GM03348 (cell line): ENCODE results near the gene LMF1.
"Not testable (repeated sequence)": the region's sequence is repeated elsewhere in the genome, so short reads cannot be mapped to it uniquely, and the experiment has no call there.

Source experiments
- DNase-seq: peaks from one replicate; pipeline ENCODE4 v3.0.0; 2012; ENCODE audit warnings: low spot score

The LMF1 gene

DNA sequence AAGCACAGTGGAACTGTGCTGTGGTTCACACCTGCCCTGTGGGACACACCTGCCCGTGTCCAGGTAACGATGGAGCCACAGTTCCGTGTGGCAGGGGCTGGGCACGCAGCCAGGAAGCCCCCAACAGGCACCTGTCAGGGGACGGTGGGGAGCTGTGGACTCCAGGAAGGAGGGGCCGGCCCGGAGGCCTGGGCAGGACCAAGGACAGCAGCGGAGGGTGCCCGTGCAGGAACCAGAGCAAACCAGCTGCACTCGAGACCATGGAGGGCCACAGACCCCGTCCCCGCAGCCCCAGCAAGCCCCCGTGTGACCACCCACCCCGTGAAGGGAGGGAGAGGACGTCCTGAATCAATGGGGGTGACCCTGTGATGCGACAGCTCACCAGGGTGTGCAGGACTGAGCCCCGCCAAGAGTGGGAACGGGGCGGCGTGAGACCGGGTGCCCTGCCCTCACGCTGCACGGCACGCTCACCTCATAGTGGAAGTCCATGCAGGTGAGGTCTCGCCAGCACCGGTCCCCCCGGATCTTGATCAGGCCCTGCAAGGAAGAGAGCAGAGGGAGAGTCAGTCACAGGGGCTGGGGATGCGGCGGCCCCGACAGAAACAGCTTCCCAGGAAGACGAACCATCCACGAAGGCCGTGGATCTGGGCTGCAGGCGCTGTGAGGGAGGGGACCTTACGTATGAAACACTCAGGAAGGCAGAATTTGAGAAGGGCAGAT is 78.1 kb downstream of the LMF1 start:
- DNase-seq, result peak; percentile 49

DNA sequence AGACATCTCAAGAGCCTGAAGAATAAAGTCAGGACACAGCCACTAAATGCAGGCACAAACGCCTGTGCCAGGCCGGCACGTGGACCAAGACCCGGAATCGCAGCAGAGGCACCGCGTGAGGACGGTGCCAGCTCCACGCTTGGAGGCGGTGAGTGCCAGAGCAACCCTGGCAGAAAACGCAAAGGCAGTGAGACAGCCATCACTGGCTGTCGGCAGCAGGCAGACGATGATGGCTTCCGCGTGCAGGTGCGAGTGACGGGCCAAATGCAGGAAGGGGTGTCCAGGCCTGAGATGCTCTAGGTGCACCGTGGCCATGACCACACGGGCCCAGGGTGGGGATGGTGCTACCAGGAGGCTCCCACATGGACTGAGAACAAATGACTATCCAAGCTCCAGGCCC is 78.8 kb downstream of the LMF1 start:
- no peak for DNase-seq

DNA sequence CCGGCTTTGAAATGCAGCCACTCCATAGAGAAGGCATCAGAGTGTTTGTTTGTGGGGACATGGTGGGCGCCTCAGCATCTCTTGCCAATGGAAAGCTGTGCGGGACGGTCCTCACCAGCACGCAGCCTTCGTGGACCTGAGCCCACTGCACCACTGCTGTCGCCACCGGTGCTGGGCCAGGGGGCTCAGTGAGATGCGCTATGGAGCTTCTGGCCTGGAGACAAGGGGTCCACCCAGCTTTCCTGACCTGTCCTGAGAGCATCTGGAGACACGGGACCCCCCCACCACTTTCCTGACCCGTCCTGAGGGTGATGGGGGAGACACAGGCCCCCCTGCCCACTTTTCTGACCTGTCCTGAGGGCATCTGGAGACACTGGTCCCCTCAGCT is 79.4 kb downstream of the LMF1 start:
- DNase-seq, result no peak

DNA sequence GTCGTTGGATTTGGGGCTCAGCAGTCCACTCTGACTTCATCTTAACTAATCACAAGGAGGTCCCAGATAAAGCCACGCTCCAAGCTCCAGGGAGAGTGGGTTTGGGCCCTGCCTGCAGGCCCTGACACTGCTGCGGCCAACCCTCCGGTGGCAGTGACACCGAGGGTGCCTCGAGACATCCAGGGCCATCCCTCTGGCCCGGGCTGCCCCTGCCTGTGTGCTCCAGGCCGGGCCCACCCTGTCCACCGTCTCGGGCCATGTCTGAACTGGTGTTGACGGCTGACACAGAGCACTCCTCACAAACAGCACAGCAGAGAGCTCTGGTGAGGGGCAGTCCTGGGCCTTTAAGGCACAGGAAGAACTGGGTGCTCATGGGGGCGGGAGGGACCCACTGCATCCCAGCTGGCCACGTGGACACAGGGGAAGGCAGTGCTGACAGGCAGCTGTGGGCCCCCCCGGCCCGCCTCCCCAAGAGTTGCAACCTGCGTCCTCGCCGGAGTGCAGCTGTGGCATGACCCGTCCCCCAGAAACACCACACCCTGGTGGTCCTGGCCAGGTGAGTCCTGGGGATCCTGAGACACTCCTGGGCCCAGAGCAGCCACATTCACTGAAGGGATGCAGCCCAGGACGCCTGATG is 80.0 kb downstream of the LMF1 start:
- no peak for DNase-seq

DNA sequence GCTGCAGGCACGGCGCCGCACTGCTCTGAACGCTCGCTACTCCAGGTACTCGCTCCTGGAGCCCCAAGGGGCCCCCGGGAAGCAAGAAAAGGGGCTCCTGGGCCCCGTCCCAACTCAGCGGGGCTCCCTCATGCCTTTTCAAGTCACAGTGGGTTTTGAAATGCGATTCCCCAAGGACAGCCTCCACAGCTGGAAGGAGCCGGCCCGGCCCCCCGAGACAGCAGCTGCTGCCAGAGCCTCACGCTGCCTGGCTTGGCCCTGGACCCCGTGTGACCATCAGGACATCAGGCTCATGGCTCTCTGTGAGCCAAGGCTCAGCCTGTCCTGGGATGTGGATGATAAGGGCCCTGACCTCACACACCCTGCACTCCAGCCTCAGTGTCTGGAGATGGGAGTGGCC is 80.6 kb downstream of the LMF1 start:
- no peak for DNase-seq

DNA sequence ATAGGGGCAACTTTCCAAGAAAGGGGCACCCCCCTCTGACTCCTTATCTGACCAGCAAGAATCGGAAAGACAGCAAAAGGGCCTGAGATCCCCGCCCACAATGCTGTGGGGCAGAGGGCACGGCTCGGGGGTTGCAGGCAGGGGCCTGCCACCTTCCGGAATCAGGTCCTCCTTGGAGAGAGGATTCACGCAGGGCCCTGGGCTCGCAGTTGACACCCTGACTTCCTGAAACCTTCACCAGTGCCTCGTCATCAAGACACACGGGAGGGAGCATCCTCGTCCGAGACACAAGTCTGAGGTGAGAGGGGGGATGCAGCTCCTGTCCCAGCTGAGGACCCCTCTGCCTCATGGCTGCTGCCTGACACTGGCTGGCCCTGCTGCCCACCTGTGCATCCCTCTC is 81.2 kb downstream of the LMF1 start:
- no peak for DNase-seq

DNA sequence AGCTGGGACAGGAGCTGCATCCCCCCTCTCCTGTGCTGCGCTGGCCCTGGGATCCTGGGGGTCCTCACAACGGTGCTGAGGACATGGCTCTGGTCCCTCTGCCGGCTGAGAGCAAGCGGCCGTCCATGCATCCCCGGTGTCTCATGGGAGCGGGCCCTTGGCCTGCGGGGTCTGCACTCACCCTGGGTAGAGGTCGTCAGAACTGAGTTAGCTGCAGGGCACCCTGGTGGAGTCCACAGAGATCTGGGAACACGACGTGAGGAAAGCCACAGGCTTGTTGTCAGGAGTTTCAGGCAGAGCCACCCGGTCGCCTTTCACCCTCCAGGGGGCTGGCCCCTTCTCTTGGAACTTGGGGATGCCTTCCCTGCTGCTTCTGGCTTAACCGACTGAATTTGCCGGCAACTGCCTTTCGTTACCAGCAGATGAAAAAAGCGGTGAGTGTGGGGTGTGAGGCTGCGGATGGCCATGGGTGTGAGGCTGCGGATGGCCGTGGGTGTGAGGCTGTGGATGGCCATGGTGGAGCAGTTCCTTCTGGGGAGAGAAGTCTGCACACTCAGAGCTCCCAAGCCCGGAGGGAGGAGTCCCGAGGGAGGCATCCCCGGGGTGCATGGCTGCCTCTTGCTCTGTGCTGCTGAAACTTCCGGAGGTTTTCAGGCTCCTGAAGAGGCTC is 81.7 kb downstream of the LMF1 start:
- DNase-seq, result no peak

DNA sequence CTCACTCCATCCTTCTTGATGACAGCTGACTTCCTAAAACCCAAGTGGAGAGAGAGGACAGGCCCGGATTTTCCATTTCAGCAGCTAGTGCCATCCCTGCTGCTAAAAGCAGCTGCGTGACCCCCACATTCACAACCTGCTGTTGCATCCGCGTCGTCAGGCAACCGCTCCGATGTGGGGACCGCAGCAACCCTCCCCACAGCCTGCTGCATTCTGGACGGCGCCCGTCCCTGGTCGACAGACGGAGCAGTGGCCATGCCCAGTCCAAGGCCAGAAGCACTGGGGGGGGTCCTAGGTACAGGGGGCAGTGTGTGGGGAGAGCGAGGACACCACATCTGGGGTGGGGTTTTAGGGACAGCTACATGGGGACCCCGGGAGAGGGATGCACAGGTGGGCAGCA is 82.3 kb downstream of the LMF1 start:
- not testable (repeated sequence) for DNase-seq

DNA sequence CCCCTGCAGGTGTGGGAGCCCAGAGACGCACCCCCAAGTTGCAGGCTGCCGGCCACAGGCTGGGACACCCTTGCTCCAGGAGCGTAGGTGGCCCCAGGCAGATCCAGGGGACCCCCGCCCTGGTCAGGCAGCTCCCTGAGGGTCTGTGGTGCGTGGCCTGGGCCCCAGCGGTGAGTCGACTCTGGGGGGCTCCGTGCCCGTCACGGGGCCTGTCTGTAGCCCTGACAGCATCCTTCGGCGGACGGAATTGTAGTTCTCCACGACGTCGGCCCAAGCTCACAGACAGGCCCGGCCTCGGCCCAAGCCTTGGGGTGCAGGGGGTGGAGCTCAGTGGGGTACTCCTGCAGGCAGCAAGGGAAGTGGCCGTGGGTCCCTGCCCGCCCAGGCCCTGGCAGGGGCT is 82.9 kb downstream of the LMF1 start:
- DNase-seq, result no peak

DNA sequence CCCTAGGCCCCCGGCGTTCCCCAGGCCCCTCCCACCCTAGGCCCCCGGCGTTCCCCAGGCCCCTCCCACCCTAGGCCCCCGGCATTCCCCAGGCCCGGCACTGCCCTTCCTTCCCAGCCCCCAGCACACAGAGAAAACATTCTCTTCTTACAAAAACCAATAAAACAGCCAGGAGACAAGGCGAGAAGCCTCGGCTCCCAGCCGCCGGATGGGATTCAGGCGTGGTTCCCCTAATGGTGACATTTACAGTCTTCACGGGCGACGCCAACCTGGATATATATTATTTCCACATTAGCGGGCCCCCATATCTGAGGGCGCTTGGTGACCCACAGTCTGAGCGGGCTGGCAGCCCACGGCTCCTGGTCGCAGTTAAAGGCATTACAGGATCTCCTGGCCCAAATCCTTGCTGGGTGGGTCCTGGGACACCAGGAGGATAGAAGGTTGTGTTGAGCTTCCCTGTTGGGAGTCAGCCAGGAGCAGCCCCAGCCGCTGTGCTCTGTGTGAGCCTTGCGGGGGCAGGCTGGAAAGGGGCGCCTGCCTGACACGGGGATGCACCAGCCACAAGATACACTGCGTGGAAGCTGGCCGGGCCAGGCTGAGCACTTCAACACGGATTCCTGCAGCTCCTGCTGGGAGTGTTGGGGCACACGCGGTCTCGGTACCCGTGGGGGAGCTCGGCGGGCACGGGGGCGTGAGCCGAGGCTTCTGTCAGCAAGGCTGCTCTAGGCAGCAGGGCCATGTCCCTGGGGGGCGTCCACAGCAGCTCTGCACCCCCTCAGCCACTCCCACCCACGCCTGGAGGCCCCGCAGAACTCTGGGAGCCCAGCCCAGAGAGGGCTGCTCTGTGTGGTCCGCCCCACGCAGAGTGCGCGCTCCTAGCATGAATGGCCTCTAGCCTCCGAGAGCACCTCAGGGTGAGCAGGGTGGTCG is 83.7 kb downstream of the LMF1 start:
- DNase-seq, result no peak

DNA sequence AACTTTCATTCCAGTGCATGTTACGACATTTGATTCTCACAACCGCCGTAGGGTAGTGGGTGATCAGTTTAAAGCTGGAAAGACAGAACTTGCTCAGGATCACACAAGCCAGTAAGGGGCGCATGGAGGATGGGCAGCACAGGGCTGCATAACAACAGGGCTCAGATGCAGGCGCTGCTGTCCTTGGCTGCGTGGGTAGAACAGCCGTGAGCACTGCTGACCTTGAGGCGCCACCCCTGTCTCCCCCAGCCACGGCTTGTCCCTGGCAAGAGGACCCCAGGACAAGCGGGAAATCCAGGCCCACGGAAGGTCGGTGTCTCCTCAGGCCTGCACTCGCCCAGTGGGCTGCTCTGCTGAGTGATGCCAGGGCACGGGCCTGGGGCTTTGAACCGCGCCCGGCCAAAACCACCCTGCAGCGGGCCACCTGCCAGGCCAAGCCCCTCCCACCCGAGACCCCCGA is 84.7 kb downstream of the LMF1 start:
- no peak for DNase-seq

DNA sequence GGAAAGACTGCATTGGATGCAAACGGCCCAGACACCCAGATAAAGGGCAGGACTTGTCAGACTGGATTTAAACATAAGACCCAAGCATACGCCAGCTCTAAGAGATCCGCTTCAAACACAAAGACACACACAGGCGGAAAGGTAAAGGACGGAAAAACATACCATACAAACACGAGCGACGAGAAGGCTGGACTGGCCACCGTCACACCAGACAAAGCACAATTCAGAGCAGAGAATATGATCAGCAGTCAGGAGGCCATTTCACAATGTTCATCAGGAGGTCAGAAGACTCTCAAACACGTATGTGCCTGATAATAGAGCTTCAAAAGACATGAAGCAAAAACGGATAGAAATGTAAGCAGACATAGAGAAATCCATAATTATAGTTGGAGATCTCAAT is 85.4 kb downstream of the LMF1 start:
- DNase-seq, result no peak

DNA sequence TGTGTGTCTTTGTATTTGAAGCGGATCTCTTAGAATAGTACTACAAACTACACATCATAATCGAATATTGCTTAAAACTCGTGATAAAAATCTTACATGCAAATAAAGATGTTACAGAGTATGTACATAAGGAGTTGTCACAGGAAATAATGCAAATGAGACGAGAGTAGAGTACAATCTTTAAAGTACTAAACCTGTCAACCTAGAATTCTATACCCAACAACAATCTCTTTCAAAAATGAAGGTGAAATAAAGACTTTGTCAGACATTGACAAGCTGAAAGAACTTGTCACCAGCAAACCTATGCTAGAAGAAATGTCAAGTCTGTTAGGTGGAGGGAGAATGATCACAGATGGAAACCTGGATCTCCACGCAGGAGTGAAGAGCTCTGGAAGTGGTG is 86.6 kb downstream of the LMF1 start:
- DNase-seq, result no peak

DNA sequence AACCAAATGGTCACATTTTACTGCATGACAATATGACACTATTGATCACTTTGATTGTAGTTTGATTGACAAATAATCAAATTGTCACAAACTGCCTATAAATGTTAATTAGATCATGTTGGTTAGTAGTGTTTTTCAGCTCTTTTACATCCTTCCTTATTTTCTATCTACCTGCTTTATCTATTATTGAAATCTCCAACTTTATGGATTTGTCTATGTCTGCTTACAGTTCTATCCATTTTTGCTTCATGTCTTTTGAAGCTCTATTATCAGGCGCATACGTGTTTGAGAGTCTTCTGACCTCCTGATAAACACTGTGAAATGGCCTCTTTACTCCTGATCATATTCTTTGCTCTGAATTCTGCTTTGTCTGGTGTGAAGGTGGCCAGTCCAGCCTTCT is 87.0 kb downstream of the LMF1 start:
- DNase-seq, result no peak

DNA sequence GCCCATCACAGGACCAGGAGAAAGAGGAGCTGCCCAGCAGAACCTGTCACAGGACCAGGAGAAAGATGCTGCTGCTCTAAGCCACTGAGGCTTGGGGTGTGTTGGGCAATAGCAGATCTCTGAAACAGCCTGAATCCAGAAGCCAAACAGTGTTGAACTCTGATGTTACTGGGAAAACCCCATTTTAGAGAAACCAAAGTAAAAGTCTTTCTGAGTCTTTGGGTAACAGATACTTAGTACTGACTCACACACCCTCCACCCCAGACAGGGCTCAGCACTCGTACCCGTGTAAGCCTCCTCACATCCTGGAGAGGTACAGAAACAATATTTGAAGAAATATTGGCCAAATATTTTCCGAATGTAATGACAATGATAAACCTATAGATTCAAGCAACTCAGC is 87.4 kb downstream of the LMF1 start:
- DNase-seq, result no peak

DNA sequence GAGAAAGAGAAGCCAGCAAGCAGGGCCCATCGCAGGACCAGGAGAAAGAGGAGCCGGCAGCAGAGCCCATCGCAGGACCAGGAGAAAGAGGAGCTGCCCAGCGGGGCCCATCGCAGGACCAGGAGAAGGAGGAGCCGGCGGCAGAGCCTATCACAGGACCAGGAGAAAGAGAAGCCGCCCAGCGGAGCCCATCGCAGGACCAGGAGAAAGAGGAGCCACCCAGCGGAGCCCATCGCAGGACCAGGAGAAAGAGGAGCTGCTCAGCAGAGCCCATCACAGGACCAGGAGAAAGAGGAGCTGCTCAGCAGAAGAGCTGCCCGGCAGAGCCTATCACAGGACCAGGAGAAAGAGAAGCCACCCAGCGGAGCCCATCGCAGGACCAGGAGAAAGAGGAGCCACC is 88.1 kb downstream of the LMF1 start:
- DNase-seq, result not testable (repeated sequence)

DNA sequence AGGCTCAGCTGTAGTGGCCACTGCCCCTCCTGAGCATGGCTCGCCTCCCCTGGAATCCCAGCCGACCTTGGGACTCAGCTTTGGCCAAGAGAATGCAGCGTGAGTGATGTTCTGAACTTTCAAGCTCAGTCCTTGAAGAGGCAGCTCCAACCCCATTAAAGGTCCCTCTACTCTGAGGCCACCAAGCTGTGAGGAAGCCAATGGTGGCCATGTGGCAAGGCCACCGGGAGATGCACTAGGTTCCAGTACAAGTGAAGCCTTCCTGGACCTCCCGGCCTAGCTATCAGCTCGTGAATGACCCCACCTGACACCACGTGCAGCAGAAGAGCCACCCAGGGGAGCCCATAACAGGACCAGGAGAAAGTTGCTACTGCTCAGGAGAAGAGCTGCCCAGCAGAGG is 88.5 kb downstream of the LMF1 start:
- no peak for DNase-seq

DNA sequence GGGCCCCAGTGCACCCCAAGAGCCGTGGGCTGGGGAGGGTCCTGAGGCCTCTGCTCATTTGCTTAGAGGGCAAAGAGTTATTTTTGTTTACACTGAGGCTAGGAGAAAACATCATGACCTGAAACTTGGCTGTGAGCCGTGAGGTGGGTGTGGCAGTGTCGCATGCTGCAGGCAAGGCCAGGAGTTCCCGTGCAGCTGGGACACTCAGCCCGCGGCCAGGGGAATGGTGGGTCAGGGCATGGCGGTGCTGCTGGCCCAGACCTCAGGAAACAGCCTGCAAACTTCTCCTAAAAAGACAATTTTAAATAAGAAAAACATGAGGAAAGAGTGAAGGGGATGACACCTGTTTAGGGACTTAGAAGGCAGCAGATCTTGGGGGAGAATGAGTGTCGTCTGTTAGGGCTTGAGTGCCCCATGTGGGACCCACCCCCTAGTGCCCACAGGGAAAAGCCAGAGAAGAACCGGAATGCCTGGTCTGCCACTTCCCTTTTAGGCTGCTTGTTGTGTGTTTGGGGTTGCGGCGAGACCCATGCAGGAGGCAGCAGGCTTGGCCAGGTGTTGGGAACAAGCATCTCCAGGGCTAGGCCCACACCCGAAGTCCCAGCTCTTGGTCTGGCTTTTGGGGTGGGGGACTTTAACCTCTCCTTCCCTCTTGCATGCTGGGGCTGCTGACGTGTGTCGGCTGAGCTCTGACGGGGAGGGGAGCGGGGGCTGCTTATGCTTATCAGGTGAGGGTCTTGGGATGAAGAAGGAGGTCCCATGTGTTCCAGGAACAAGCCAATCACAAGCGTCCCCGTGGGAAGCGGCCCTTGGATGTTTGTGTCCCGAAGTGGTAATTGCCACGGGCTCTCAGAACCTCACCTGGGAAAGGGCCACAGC is 89.3 kb downstream of the LMF1 start:
- no peak for DNase-seq

DNA sequence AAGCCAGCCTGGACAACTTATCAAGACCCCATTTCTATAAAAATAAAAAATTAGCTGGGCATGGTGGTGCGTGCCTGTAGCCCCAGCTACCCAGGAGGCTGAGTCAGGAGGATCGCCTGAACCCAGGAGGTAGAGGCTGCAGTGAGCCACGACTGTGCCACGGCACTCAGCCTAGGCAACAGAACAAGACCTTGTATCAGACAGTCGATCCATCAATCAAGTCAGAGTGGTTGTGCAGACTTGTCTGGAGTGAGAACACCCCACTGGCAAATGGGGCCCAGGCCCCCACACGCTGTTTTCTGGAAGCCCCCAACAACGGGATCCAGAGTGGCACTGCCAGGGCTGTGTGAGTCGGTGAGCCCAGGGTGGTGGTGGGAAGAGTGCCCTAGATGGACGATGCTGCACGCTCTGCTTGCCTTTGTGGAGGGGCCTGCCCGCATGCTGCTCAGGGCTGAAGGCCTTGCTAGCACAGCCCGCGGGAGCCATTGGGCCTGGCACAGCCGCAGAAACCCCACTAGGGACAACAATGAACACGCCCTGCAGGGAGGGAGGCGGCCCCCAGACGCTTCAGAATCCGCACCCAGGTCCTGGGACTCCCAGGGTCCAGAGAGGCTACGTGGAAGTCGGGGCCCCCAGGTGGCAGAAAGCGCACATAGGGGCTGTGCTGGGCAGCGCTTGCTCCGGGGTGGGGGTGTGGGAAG is 90.2 kb downstream of the LMF1 start:
- no peak for DNase-seq

DNA sequence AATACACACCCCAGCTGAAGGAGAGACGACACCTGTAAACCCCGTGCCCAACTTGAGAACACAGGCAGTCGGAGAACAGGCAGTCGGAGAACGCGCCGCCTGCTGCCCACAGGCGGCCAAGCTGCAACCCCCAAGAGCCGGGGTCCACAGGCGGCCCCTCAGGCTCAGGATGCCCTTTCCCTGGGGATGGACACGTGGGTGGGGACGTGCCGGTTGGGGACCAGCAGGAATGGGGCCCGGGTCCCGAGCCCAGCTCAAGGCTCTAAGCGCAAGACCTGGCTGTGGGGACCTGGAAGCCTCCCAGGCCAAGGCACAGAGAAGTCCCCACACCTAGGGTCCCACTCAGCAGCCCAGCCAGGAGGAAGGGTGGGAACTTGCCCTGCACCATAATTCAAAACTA is 90.8 kb downstream of the LMF1 start:
- no peak for DNase-seq

DNA sequence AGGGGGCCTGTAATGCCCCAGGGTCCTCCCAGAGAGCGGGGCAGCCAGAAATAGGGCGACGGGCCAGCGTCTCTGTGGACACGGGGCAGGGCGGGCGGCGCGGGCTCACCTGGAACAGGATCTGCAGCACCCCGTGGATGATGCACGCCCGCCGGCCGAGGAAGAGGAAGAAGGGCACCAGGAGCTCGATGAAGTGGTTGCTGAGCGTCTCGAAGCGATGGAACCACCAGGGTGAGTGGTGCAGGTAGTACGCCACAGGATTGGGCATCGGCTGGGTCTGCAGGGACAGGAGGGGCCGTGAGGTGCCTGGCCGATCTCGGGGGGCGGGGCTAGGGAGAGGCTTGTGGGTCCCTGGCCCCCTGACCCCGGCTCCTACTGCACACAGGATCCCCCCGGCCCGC is 91.3 kb downstream of the LMF1 start:
- DNase-seq, result no peak
